ENCODE data around the gene PDZD2.

GRCh38 chr5:32094691-32095090 lies 455.8 kb downstream of the PDZD2 start:
- no peak for TF ChIP-seq CTCF (conservative IDR thresholded peaks at IDR 0.05)
- TF ChIP-seq EZH2 (IDR thresholded peaks at IDR 0.05; ENCODE audit: low read depth): no peak

Measured in PC-9 (cell line).